Measurements from ENCODE around the gene ACSM2A. TPM values are rescaled to one million over a fixed set of nuclear protein-coding genes. Genes with fewer than 3 reads are reported as not detected.
"Not testable (repeated sequence)": the region's sequence is repeated elsewhere in the genome, so short reads cannot be mapped to it uniquely, and the experiment has no call there.

Gene ACSM2A
- total RNA-seq, 2 donors from 2014 or later, result not detected

DNA sequence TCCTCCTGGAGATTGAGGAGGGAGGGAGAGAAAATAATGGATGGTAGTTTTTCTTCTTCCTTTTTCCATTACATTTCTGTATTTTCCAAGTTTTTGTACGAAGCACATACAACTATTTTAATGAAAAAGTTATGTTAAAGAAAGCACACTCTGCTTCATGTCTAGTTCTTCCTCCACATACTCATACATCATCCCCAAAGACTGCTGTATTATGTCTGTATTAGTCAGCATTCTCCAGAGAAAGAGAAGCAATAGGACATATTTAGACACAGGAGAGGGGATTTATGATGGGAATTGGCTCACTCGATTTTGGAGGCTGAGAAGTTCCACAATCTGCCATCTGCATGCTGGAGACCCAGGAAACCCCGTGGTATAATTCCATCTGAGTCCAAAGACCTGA lies 10.1 kb upstream of the ACSM2A start:
- no peak for DNase-seq
- no peak for ATAC-seq
- intact Hi-C loops (cut with DNase I, micrococcal nuclease), result no loop called here

DNA sequence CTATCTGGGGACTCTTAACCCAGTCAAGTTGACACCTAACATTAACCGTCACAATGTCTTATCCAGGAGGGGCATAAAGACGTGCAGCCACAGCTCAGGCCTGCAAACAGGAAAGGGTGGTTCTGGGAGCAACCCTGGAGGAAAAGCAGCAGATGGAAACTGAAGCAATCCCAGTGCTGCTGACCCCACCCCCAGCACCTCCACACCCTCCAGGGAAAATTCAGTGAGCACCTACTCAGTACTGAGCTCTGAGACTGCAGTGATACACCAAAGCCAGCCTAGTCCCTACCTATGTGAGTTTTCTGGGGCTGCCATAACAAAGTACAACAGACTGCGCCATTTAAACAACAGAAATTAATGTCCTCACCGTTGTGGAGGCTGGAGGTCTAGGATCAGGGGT lies 9.5 kb upstream of the ACSM2A start:
- DNase-seq; ATAC-seq; intact Hi-C loops (cut with DNase I, micrococcal nuclease): not testable (repeated sequence)

- DNase-seq; ATAC-seq; intact Hi-C loops (cut with DNase I, micrococcal nuclease): not testable (repeated sequence)
Observed at GRCh38 chr16:20446652-20447393, 4.5 kb upstream of the ACSM2A start.

DNA sequence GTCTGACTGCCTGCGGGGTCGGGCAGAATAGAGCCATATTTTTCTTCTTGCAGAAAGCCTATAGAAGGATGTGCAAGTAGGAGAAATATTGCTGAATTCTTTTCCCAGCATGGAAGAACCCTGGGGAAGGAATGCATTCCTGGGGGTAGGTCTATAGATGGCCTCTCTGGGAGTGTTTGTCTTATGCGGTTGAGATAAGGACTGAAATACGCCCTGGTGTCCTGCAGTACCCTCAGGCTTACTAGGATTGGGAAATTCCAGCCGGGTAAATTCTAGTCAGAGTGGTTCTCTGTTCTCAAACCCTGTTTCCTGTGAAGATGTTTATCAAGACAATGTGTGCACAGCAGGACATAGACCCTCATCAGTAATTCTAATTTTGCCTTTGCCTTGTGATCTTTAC lies 2.3 kb downstream of the ACSM2A start:
- DNase-seq; intact Hi-C loops (cut with DNase I, micrococcal nuclease); ATAC-seq: not testable (repeated sequence)

DNA sequence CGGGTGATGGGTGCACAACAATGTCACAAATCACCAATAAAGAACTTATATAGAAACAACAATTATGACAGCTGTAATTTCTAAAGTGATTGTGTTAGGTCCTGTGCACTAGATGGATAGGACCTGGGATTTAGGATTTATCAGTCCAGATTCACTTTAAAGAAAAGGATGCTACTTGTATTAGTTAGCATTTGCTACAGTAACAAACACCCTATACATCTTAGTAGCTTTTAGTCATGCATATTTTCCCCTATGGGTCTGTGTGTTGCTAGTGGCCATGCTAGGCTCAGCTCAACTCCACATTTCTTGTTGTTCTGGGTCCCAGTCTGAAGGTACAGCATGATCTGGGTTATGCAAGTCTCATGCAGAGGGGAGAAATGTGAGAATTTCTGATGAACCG lies 7.9 kb downstream of the ACSM2A start:
- DNase-seq; ATAC-seq; intact Hi-C loops (cut with DNase I, micrococcal nuclease): not testable (repeated sequence)

DNA sequence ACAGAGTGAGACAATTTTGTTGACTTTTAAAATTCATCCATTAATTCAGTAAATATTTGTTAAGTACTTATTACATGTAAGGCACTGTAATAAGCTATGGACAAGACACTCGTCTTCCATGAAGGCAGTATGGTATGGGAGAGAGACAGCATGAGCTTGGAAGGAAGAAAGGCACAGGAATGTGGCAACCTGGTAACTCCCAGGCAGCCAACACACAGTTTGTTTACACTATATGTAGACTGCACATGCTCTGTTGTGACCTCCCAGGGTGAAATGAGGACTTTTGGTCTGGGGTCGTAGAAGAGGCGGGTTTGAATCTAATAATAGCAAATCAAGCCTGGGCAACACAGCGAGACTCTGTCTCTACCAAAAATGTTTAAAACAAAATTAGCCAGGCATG lies 9.0 kb downstream of the ACSM2A start:
- ATAC-seq; intact Hi-C loops (cut with DNase I, micrococcal nuclease); DNase-seq: not testable (repeated sequence)

GRCh38 chr16:20468954-20469353 lies 17.6 kb downstream of the ACSM2A start:
- DNase-seq; ATAC-seq; intact Hi-C loops (cut with DNase I, micrococcal nuclease): not testable (repeated sequence)

DNA sequence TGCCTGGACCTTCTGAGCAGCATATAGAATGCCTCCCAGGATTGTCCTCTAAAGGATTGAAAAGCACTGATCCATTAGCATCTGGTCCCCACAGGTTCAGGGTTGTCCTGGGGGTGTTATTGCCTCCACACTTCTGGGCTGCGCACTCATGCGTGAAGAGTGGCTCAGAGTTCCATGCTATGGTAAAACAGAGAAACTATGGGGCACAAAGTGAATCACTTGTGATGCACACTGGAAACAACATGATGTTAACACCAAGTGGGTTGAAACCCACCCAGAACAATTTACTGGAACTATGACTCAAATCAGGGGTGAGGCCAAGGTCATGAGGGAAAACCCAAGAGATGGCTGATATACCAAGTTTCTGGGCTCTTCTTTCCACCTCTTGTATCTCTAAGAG lies 18.6 kb downstream of the ACSM2A start:
- DNase-seq; intact Hi-C loops (cut with DNase I, micrococcal nuclease); ATAC-seq: not testable (repeated sequence)

DNA sequence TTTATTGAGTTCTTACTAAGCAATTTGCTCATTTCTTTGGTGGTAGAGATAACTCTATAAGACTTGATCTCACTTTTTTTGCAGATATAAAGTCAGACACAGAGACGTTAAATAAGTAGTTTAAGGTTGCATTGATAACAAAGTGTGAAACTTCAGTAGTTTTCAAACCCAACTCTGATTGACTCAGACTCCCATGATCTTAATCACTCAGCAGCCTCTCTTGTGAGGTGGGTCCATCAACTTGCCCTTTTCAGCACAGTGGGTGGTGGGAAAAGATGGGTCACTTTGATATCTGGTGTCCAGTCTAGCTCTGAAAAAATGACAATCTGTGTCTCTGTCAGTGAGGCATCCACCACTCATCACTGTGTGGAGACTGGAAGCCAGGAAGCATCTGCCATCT lies 19.4 kb downstream of the ACSM2A start:
- intact Hi-C loops (cut with DNase I, micrococcal nuclease); ATAC-seq; DNase-seq: not testable (repeated sequence)

GRCh38 chr16:20477188-20477744 lies 25.9 kb downstream of the ACSM2A start:
- intact Hi-C loops (cut with DNase I, micrococcal nuclease); ATAC-seq; DNase-seq: not testable (repeated sequence)

DNA sequence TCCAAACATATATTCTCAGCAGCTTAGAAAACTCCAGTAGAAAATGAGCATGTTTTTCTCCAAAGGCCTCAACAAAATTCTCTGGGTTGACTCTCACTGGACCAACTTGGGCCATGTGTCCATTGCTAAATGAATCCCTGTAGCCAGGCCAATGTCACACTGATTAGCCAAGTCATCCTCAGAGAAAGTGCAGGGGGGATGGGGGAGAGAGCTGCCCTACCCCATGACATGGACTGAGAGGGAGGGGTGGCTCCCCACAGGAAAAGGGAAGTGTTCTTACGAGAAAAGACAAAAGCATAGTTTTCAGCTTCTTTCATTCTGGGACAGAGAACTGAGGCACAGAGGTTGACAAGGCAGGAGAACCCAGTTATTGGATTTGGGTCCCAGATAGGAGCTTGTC lies 32.7 kb downstream of the ACSM2A start:
- DNase-seq; intact Hi-C loops (cut with DNase I, micrococcal nuclease); ATAC-seq: not testable (repeated sequence)

DNA sequence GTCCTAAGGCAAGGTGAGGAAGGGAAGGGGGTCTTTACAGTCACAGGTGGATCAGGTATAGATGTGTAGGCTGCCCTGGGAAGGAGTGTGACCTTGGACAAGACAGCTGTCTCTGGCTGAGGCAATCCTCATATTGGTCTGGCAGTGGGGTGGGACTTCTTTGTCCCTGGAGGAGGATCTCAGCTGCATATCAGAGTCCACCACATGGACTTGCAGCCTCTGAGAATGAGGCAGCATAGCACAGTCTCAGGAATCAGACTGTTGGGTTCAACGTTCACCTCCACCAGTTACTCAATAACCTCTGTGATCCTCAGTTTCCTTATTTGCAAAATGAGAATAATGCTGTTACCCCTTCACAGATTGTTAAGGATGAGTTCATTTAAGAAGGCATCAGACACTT lies 33.4 kb downstream of the ACSM2A start:
- no peak for ATAC-seq
- DNase-seq, result no peak
- intact Hi-C loops (cut with DNase I, micrococcal nuclease), result no loop called here

DNA sequence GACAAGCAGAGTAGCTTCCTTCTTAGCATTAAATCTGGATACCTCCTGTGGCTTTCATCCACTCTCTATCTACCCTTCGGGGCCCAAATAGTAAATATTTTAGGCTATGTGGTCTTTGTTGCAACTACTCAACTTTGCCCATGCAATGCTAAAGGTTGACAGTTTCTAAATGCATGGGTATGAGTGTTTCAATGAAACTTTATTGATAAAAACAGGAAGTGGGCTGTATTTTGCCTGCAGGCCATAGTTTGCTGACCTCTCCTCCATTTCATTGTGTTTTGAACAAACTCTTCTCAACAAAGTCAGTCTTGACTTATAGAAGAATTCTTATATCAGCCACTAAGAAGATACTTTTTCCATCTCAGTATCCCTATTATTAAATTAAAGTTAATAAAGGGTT lies 34.1 kb downstream of the ACSM2A start:
- no peak for DNase-seq
- intact Hi-C loops (cut with DNase I, micrococcal nuclease), result no loop called here
- ATAC-seq, result no peak

GRCh38 chr16:20490994-20491393 lies 39.7 kb downstream of the ACSM2A start:
- ATAC-seq; intact Hi-C loops (cut with DNase I, micrococcal nuclease); DNase-seq: not testable (repeated sequence)

DNA sequence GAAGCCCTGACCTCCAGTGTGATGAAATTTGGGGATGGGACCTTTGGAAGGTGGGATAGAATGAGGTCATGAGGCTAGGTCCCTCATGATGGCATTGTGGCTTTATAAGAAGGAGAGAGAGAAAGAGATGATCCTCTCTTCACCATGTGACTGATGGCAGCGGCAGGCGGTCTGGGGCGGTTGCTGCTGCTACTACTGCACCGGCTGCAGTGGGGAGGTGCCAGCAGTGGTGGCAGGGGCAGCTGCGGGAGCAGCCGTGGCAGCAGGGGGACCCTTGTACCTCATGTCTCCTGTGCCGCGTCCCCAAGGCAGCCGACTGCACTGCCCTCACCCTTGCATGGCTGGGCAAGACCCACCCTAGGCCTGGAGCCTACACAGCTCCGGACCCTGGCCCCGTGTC lies 40.1 kb downstream of the ACSM2A start:
- DNase-seq; intact Hi-C loops (cut with DNase I, micrococcal nuclease); ATAC-seq: not testable (repeated sequence)

DNA sequence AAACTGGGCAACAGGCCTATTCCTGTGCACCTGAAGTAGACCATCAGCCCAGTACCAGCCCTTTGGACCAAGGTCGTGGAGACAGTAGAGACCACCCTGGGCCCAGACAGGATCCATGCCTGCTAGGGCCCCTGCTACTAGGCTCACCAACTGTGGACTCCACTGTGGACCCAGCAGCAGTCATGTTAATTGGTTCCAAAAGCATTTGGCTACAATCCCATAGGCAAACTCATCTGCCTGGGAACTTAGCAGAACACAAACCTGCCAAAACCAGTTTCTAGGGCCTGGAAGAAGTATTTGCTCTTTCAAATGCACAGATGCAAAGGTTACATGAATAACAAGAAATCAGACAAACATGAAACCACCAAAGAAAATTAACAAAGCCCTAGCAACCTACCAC lies 53.1 kb downstream of the ACSM2A start:
- intact Hi-C loops (cut with DNase I, micrococcal nuclease), result no loop called here
- ATAC-seq (no peak), DNase-seq (no peak)

GRCh38 chr16:20507280-20507679 lies 56.0 kb downstream of the ACSM2A start:
- intact Hi-C loops (cut with DNase I, micrococcal nuclease), result no loop called here
- no peak for DNase-seq

GRCh38 chr16:20510323-20510722 lies 59.0 kb downstream of the ACSM2A start:
- no peak for DNase-seq
- intact Hi-C loops (cut with DNase I, micrococcal nuclease), result no loop called here
- no peak for ATAC-seq

More at GRCh38 chr16:20507280-20507679, 56.0 kb downstream of the ACSM2A start:
- no peak for ATAC-seq

DNA sequence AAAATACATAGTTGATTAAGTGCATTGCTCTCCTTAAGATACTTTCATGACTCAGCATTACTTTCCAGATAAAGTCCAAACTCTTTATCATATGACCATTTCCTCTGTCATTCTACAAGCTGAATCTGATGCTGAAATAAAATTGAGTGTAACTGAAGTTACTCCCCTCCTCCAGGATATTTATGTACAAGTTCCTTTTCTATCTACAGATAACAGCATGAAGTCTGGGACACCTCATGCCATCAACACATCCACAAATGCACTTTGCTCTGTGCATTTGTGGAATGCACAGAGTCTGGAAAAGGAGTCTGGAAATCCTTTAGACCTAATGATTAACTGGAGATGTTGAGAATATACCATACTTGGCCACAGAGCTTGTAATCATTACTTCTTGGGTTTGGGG lies 64.4 kb downstream of the ACSM2A start:
- DNase-seq (no peak), ATAC-seq (no peak)
- intact Hi-C loops (cut with DNase I, micrococcal nuclease), result no loop called here

- no peak for ATAC-seq
- intact Hi-C loops (cut with DNase I, micrococcal nuclease), result no loop called here
- no peak for DNase-seq
Observed at GRCh38 chr16:20517149-20517548, 65.8 kb downstream of the ACSM2A start.
